Chondrocyte (in vitro differentiated cells): ENCODE data around the gene CDHR3. TPM values are rescaled to one million over a fixed set of nuclear protein-coding genes. Genes with fewer than 3 reads are reported as not detected.

Source experiments
- DNase-seq: peaks from one replicate; pipeline ENCODE4 v3.0.0; 2021; ENCODE audit warnings: mixed read lengths, low spot score
- H3K27ac Mint-ChIP-seq: one replicate; pipeline ENCODE4 v1.8.0; 2021; ENCODE audit warnings: mild to moderate bottlenecking, moderate library complexity, mixed read lengths; ENCODE audit not compliant: unreplicated experiment
- H3K27me3 Mint-ChIP-seq: 2 replicates; pipeline ENCODE4 v1.8.0; 2021; ENCODE audit warnings: low read depth, mixed read lengths
- H3K36me3 Mint-ChIP-seq: 2 replicates; pipeline ENCODE4 v1.8.0; 2021; ENCODE audit warnings: low read depth, mixed read lengths
- H3K4me1 Mint-ChIP-seq: 2 replicates; pipeline ENCODE4 v1.8.0; 2021; ENCODE audit warnings: low read depth, mild to moderate bottlenecking, mixed read lengths
- H3K4me3 Mint-ChIP-seq: one replicate; pipeline ENCODE4 v1.8.0; 2021; ENCODE audit warnings: mild to moderate bottlenecking, moderate library complexity, mixed read lengths; ENCODE audit not compliant: unreplicated experiment
- H3K9me3 Mint-ChIP-seq: 2 replicates; pipeline ENCODE4 v1.8.0; 2021; ENCODE audit warnings: low read depth, mixed read lengths
- total RNA-seq: library from RNA; stranded (reverse); gene quantifications from 3 replicates; pipeline ENCODE4 v1.2.1, GENCODE V29; 2021
- TF ChIP-seq, protein P1 (sequence below): fragments of 200-600 bp; sonication (generic); IDR thresholded peaks from 2 replicates; pipeline ENCODE4 v1.5.0; 2021; ENCODE audit warnings: antibody characterized with exemption, mild to moderate bottlenecking, moderate library complexity

The CDHR3 gene
- total RNA-seq, 1 donor from 2014 or later, result 1.0 TPM

DNA sequence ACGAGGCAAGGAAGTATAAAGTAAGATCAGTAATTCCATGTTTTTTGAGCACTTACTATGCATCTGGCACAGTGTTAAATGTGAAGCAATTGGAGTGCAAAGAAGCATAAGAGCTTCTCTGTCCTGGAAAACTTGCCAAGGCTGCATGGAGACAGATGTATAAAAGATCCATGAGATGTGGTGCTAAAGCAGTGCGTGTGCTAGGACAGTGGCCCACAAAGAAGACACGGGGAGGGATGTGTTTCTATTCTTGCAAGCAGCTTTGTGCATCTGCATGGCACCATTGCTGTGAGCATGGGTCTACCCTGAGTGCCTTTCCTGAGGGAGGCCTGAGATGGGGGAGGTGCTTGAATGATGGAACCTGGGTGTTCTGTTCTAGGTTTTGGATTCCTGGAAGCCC lies 5.1 kb upstream of the CDHR3 start:
- no peak overlapping the region for H3K27ac Mint-ChIP-seq
- peaks cover 6% of the 10 kb centered on the region for H3K27me3 Mint-ChIP-seq
- DNase-seq, result no peak
- no peak overlapping the region for H3K4me3 Mint-ChIP-seq
- TF ChIP-seq, protein P1, sequence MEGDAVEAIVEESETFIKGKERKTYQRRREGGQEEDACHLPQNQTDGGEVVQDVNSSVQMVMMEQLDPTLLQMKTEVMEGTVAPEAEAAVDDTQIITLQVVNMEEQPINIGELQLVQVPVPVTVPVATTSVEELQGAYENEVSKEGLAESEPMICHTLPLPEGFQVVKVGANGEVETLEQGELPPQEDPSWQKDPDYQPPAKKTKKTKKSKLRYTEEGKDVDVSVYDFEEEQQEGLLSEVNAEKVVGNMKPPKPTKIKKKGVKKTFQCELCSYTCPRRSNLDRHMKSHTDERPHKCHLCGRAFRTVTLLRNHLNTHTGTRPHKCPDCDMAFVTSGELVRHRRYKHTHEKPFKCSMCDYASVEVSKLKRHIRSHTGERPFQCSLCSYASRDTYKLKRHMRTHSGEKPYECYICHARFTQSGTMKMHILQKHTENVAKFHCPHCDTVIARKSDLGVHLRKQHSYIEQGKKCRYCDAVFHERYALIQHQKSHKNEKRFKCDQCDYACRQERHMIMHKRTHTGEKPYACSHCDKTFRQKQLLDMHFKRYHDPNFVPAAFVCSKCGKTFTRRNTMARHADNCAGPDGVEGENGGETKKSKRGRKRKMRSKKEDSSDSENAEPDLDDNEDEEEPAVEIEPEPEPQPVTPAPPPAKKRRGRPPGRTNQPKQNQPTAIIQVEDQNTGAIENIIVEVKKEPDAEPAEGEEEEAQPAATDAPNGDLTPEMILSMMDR, result no peak
- peaks cover 2% of the 10 kb centered on the region for H3K36me3 Mint-ChIP-seq
- H3K4me1 Mint-ChIP-seq, result no peaks in the 10 kb centered on the region
- no peaks in the 10 kb centered on the region for H3K9me3 Mint-ChIP-seq

DNA sequence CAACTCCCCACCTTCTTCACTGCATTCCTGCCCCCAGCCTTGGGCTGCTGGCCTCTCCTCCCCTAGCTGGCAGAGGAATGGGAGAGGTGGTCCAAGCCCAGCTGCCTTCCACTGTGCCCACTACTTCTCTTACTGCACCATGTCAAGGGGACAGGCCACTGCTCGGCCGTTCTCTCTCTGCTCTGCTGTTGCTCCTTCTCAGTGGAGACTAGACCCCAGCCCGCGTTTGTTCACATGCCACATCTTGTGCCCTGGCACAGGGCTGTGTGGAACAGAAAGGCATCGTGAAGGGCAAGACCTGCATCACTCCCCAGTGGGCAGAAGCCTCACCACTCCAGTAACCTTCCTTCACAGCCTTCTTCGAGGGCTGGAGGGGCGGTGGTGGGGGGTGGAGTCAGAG lies 711 bp upstream of the CDHR3 start:
- Mint-ChIP-seq H3K4me3 (no peak overlapping the region), H3K27ac (no peak overlapping the region), H3K9me3 (no peaks in the 10 kb centered on the region), H3K4me1 (no peaks in the 10 kb centered on the region), H3K27me3 (peaks cover 7% of the 10 kb centered on the region), H3K36me3 (no peaks in the 10 kb centered on the region)
- TF ChIP-seq, protein P1, result no peak
- DNase-seq, result no peak

DNA sequence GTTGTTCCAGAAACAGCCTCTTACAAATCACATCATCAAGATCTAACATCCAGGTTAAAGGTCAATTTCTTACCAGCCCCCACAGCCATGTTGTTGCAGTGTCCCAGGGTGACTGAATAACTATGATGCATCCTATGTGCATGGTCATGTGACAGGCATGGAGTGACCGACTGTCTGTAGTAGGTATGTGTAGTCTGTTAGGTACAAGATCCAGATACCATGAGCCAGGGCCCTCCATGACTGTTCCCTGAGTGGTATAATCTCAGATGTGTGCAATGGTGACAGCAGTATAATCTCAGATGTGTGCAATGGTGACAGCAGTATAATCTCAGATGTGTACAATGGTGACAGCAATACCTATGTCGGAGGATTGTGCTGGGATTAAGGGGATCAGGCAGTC lies 8.8 kb downstream of the CDHR3 start:
- Mint-ChIP-seq H3K27ac (no peak overlapping the region), H3K36me3 (no peaks in the 10 kb centered on the region), H3K9me3 (peaks cover 7% of the 10 kb centered on the region), H3K4me3 (no peak overlapping the region), H3K4me1 (no peaks in the 10 kb centered on the region), H3K27me3 (peaks cover 10% of the 10 kb centered on the region)
- no peak for DNase-seq
- TF ChIP-seq, protein P1, result no peak

DNA sequence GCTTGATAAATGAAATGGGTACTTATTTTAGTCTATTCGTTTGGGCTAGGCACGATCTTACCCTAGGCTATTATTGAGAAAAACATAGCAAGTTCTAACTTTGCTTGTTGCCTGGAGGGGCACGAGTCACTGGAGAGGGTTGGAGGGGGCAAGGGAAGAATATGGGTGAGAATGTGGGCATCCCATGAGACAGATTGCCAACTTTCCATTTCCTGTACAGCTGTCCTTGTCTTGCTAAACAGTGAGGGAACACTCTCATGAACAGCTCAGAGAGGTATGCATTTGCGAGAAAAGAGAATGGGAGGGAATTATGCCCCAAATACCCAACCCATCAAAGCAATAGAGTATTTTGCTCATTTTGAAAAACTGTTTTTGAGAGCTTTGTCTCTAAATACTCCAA lies 9.2 kb downstream of the CDHR3 start:
- H3K4me1 Mint-ChIP-seq, result no peaks in the 10 kb centered on the region
- DNase-seq, result no peak
- H3K4me3 Mint-ChIP-seq, result no peak overlapping the region
- H3K36me3 Mint-ChIP-seq, result no peaks in the 10 kb centered on the region
- H3K9me3 Mint-ChIP-seq, result peaks cover 7% of the 10 kb centered on the region
- peaks cover 10% of the 10 kb centered on the region for H3K27me3 Mint-ChIP-seq
- TF ChIP-seq, protein P1, result no peak
- no peak overlapping the region for H3K27ac Mint-ChIP-seq

DNA sequence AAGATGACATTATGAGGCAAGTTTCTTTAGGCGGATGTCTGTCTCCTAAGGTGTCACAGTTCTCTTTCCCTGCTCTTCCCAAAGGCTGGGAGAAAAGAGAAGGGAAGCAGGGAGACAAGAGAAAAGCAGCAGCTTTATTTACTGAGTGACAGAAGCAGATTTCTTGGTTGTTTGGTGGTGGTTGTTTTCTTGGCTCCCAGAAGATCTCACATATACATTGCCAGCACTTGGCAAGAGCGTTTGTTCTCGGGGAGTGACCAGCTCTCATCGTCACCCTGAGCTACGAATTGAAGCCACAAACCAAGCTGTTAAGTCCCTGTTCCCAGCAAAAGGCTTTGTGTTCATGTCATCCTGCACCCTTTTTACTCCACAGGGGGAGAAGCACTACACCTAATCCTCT lies 11.4 kb downstream of the CDHR3 start:
- Mint-ChIP-seq H3K4me3 (no peak overlapping the region), H3K9me3 (no peaks in the 10 kb centered on the region), H3K4me1 (no peaks in the 10 kb centered on the region), H3K27ac (no peak overlapping the region), H3K36me3 (no peaks in the 10 kb centered on the region), H3K27me3 (peaks cover 15% of the 10 kb centered on the region)
- TF ChIP-seq, protein P1, result no peak
- no peak for DNase-seq
